GM03348 (cell line): ENCODE measurements around the gene CAD.

Source experiments
- DNase-seq: peaks from one replicate; pipeline ENCODE4 v3.0.0; 2012; ENCODE audit warnings: low spot score

The CAD gene

GRCh38 chr2:27281855-27282559 lies 64.8 kb downstream of the CAD start, which contains the start of gene TRIM54:
Gene TRIM54 (plus strand): TSS chr2:27282429. CDS start chr2:27282732, 303 bp downstream.
- DNase-seq = no peak

GRCh38 chr2:27282892-27283291 lies 65.7 kb downstream of the CAD start:
- no peak for DNase-seq

- DNase-seq = no peak
These were observed 67.8 kb downstream of the CAD start for GRCh38 chr2:27284996-27285395.

GRCh38 chr2:27285481-27285880 lies 68.3 kb downstream of the CAD start:
- no peak for DNase-seq

- no peak for DNase-seq
These were observed 71.4 kb downstream of the CAD start for GRCh38 chr2:27288610-27289009.

GRCh38 chr2:27290549-27290948 lies 73.4 kb downstream of the CAD start:
- no peak for DNase-seq

- DNase-seq = no peak
These were observed 74.7 kb downstream of the CAD start for GRCh38 chr2:27291865-27292264.
